Muscle of leg (tissue), 11 donors: ENCODE data around the gene SLC35F1. TPM values are rescaled to one million over a fixed set of nuclear protein-coding genes. Genes with fewer than 3 reads are reported as not detected.
A peak's percentile ranks its signal among the peaks of the same experiment; 100 is the strongest.

Experiments used
- DNase-seq: peaks from one replicate; pipeline ENCODE4 v3.0.0; 2013
- H3K27ac ChIP-seq: one replicate; pipeline ENCODE4 v1.5.1; 2013; ENCODE audit warnings: mild to moderate bottlenecking, low read length, control low read depth
- H3K27me3 ChIP-seq: one replicate; pipeline ENCODE4 v1.6.1; 2013; ENCODE audit warnings: low read length; ENCODE audit not compliant: control insufficient read depth, insufficient read depth
- H3K36me3 ChIP-seq: one replicate; pipeline ENCODE4 v1.6.1; 2013; ENCODE audit warnings: low read length; ENCODE audit not compliant: control insufficient read depth, insufficient read depth
- H3K4me1 ChIP-seq: one replicate; pipeline ENCODE4 v1.6.1; 2013; ENCODE audit warnings: low read length; ENCODE audit not compliant: control insufficient read depth, insufficient read depth
- H3K4me3 ChIP-seq: one replicate; pipeline ENCODE4 v1.5.1; 2013; ENCODE audit warnings: low read length, control low read depth
- H3K9me3 ChIP-seq: replicated peaks from 2 replicates; pipeline ENCODE4 v1.6.1; 2013; ENCODE audit warnings: low read depth, low read length; ENCODE audit not compliant: control insufficient read depth
- WGBS: methylation state at CpG from one replicate; pipeline ENCODE4 v1.1.5; 2013; ENCODE audit warnings: missing lambda C conversion rate; ENCODE audit not compliant: insufficient coverage; 5-methylcytosine and 5-hydroxymethylcytosine counted together
- polyA plus RNA-seq, 8 donors: library from polyadenylated mRNA; unstranded; fragments of 120-200 nt; gene quantifications; one replicate each; pipeline versions ENCODE4 v1.2.1 to v1.2.3, GENCODE V29; 2013; ENCODE audit warnings: inconsistent platforms in 1 of 8, low replicate concordance in 1 of 8; ENCODE audit not compliant: insufficient read length in 8 of 8, insufficient read depth in 1 of 8
- total RNA-seq: library from RNA; stranded (reverse); fragments of 120-200 nt; gene quantifications from one replicate; pipeline ENCODE4 v1.2.4, GENCODE V29; 2013

Gene SLC35F1
- total and polyA plus RNA-seq, 9 donors: 1.5 to 6.2 (median 2.1) TPM

GRCh38 chr6:118324116-118324515 is 417.1 kb downstream of the SLC35F1 start:
- H3K9me3 ChIP-seq: no peaks in the 10 kb centered on the region

GRCh38 chr6:118325220-118325860 is 418.3 kb downstream of the SLC35F1 start:
- H3K4me1 ChIP-seq: no peaks in the 10 kb centered on the region
- H3K36me3 ChIP-seq: no peaks in the 10 kb centered on the region
- no peak for DNase-seq
- H3K9me3 ChIP-seq: no peaks in the 10 kb centered on the region
- whole genome bisulfite sequencing: 77% methylated on average over 10 of the region's 10 CpGs
- H3K4me3 ChIP-seq: no peak overlapping the region
- no peaks in the 10 kb centered on the region for H3K27me3 ChIP-seq
- no peak overlapping the region for H3K27ac ChIP-seq

More at GRCh38 chr6:118324116-118324515, 417.1 kb downstream of the SLC35F1 start:
- H3K4me1 ChIP-seq: no peaks in the 10 kb centered on the region
- no peak for DNase-seq
- no peaks in the 10 kb centered on the region for H3K36me3 ChIP-seq
- 76% methylated on average over 3 of the region's 5 CpGs for WGBS
- no peak overlapping the region for H3K4me3 ChIP-seq
- H3K27me3 ChIP-seq: no peaks in the 10 kb centered on the region
- no peak overlapping the region for H3K27ac ChIP-seq

GRCh38 chr6:118326712-118327111 is 419.6 kb downstream of the SLC35F1 start:
- Histone ChIP-seq H3K27ac (no peak overlapping the region), H3K36me3 (no peaks in the 10 kb centered on the region), H3K4me1 (no peaks in the 10 kb centered on the region), H3K9me3 (no peaks in the 10 kb centered on the region), H3K4me3 (no peak overlapping the region), H3K27me3 (no peaks in the 10 kb centered on the region)
- DNase-seq: no peak

- Histone ChIP-seq H3K4me3 (no peak overlapping the region), H3K4me1 (no peaks in the 10 kb centered on the region), H3K36me3 (no peaks in the 10 kb centered on the region), H3K27ac (no peak overlapping the region), H3K27me3 (no peaks in the 10 kb centered on the region), H3K9me3 (no peaks in the 10 kb centered on the region)
- DNase-seq: no peak
Observed at GRCh38 chr6:118327237-118327636, 420.2 kb downstream of the SLC35F1 start.

GRCh38 chr6:118333772-118334171 is 426.7 kb downstream of the SLC35F1 start:
- H3K9me3 ChIP-seq: no peaks in the 10 kb centered on the region
- H3K27me3 ChIP-seq: no peaks in the 10 kb centered on the region
- H3K27ac ChIP-seq: peak overlapping the region; percentile 52
- DNase-seq: peak; percentile 46
- H3K4me1 ChIP-seq: peaks cover 2% of the 10 kb centered on the region
- no CpG with 5 or more reads among the region's 1 CpG for WGBS
- no peaks in the 10 kb centered on the region for H3K36me3 ChIP-seq
- no peak overlapping the region for H3K4me3 ChIP-seq

GRCh38 chr6:118334634-118335033 is 427.6 kb downstream of the SLC35F1 start:
- Histone ChIP-seq H3K9me3 (no peaks in the 10 kb centered on the region), H3K36me3 (no peaks in the 10 kb centered on the region), H3K4me1 (peaks cover 2% of the 10 kb centered on the region), H3K27me3 (no peaks in the 10 kb centered on the region), H3K27ac (peak overlapping the region; percentile 52), H3K4me3 (no peak overlapping the region)
- whole genome bisulfite sequencing: no CpG with 5 or more reads among the region's 1 CpG
- peak; percentile 40 for DNase-seq

- Histone ChIP-seq H3K4me3 (no peak overlapping the region), H3K27ac (peak overlapping the region; percentile 60), H3K36me3 (no peaks in the 10 kb centered on the region), H3K4me1 (peaks cover 2% of the 10 kb centered on the region), H3K9me3 (no peaks in the 10 kb centered on the region), H3K27me3 (no peaks in the 10 kb centered on the region)
- WGBS: no CpG with 5 or more reads among the region's 1 CpG
- DNase-seq: peak; percentile 22
Observed at GRCh38 chr6:118335325-118335816, 428.3 kb downstream of the SLC35F1 start.

- WGBS: 73% methylated on average over 6 of the region's 6 CpGs
- no peaks in the 10 kb centered on the region for H3K36me3 ChIP-seq
- no peak overlapping the region for H3K27ac ChIP-seq
- no peak overlapping the region for H3K4me3 ChIP-seq
- peaks cover 3% of the 10 kb centered on the region for H3K9me3 ChIP-seq
- no peaks in the 10 kb centered on the region for H3K4me1 ChIP-seq
- DNase-seq: no peak
- H3K27me3 ChIP-seq: no peaks in the 10 kb centered on the region
Observed at GRCh38 chr6:118344014-118344670, 437.1 kb downstream of the SLC35F1 start.

GRCh38 chr6:118350881-118351430 is 443.9 kb downstream of the SLC35F1 start:
- no peaks in the 10 kb centered on the region for H3K9me3 ChIP-seq
- no peaks in the 10 kb centered on the region for H3K27me3 ChIP-seq
- H3K36me3 ChIP-seq: no peaks in the 10 kb centered on the region
- H3K4me1 ChIP-seq: no peaks in the 10 kb centered on the region
- no peak overlapping the region for H3K27ac ChIP-seq
- 100% methylated on average over 1 of the region's 5 CpGs for WGBS
- H3K4me3 ChIP-seq: no peak overlapping the region
- DNase-seq: no peak

GRCh38 chr6:118353564-118353963 is 446.5 kb downstream of the SLC35F1 start:
- no peak overlapping the region for H3K4me3 ChIP-seq
- no peaks in the 10 kb centered on the region for H3K36me3 ChIP-seq
- no peak overlapping the region for H3K27ac ChIP-seq
- DNase-seq: no peak
- WGBS: no CpG with 5 or more reads among the region's 2 CpGs
- H3K4me1 ChIP-seq: no peaks in the 10 kb centered on the region
- no peaks in the 10 kb centered on the region for H3K9me3 ChIP-seq
- H3K27me3 ChIP-seq: no peaks in the 10 kb centered on the region
